Suppressor macrophage (primary cell): Measurements from ENCODE around the gene MAPK6.
A peak's percentile ranks its signal among the peaks of the same experiment; 100 is the strongest.

Experiments used
- DNase-seq, 4 experiments: peaks; one replicate each; pipeline ENCODE4 v3.0.0-alpha.2; 2020 to 2022

MAPK6 gene

DNA sequence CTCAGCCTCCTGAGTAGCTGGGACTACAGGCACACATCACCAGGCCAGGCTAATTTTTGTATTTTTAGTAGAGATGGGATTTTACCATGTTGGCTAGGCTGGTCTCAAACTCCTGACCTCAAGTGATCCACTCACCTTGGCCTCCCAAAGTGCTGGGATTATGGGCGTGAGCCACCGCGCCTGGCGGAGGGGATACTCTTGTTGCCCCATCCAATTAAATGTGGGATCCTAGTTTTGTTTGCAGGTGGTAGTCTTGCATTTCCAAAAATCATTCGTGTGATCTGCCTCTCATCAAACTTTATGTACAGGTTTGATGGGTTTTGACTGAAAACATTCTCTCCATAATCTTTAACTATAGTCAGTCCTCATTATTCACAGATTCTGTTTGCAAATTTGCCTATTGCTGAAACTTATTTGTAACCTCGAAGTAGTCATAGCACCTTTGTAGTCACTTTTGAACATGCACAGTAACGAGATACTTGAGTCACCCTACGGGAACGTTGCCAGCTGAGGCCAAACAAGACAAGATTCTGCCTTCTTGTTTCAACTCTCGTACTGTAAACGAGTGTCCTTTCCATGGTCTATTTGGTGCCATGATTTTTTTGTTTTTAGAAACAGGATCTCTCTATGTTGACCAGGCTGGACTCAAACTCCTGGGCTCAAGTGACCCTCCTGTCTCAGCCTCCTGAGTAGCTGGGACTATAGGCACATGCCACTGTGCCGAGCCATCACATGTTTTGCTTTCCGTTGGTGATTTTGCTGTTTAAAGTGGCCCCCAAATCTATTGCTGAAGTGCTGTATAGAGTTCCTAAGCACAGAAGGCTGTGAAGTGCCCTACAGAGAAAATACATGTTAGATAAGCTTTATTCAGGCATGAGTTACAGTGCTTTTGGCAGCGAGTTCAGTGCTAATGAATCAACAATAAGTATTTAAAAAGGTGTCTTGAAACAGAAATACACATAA, 8.1 kb upstream of the MAPK6 start:
- DNase-seq = peak in 3 of 4 experiments; percentile 26 to 80 (median 26)

DNA sequence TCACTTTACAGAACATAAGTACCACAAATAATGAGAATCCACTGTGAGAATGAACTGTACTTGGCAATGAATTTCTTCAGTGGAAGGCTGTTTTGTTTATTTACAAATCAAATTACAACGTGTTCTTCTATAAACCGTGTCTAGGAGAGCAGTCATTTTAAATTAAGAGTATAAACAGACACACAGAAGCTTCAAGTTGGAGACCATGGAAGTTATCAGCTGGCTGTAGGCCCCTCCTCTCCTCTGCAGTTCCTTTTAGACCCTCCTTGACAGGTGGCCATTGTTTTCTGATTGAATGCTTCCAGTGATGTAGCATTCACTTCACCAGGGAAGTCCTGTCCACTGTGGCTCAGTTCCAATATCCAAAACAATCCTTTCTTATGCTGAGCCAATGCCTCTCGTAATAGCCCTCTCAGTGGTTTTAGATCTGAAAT, 7.3 kb upstream of the MAPK6 start:
- DNase-seq = no peak

DNA sequence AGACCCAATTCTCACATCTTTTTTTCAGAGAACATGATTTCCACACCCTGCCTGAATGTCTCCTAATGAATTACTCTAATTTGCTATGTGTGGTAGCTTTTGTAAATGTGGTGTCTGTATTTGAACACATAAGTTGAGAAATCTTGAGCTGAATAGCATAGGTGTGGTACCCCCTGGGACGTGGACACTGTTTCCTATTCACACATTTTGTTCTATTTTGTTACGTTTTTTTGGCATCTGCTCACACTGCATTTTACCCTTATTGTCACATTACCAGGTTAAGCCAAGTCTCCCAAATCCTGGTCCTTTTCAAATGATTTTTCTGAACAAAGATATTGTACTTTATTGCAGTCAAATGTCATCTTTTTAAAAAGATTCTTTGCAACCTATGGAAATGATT, 6.8 kb upstream of the MAPK6 start:
- DNase-seq = no peak

DNA sequence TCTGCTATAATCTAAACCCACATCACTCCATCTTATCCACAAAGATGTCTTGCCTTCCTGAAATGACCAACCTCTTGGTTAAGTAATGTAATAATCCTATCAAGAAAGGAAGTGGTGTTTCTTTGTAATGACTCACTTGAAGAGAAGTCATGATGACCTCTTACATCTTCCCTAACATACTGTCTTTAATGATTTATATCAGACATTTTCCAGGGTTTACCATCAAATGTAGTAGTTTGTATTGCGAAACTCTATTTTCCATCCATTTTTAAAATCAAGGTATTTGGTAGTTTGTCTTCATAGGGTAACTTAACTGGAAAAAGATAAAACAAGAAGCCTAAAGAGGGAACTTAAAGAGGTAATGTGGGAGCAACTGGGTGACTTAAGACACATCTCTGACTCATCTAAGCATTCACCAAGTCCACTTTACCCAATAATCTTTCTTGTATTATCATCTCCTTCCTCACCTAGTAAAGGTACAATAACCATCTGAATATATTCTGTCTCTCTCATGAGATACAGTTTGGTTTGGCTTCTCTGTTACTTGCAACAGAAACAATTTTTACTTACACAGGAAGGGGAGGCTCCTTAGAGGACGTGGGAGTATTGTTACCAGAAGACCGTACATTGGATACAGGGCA, 5.7 kb upstream of the MAPK6 start:
- peak; percentile 23 to 86 (median 66) for DNase-seq

- DNase-seq = peak in 2 of 4 experiments; percentile 63
These were observed 4.4 kb upstream of the MAPK6 start for GRCh38 chr15:52014616-52015015.

DNA sequence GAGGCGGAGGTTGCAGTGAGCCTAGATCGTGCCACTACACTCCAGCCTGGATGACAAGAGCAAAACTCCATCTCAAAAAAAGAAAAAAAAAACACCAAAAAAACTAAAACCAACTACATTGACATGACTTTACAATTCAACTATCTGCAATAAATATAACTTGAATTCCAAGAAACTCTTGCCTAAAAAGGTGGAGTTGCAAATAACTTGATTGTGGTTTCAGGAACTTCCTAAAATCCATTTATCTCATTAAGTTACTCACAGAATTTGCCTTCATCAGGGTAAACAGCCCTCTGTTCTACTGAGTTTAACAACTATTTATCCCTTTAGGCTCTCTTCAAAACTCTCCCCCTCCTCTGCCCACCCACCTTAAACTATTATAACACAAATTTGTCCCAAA, 2.7 kb upstream of the MAPK6 start:
- DNase-seq = peak in 1 of 4 experiments; percentile 27

DNA sequence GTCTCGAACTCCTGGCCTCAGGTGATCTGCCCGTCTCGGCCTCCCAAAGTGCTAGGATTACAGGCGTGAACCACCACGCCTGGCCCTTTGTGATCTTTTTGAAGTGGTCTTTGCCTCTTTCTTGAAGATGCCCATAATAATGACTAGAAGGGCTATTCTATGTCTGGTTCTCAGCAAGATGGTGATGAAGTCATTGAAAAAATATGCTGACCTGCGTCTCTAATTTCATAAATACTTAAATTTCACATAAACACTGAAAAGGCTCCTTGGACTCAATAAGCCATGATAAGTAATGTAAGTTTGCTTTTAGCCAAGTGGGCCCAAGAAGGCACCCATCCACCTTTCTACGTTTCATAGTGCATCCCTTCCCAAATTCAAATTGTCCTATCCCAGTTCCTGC, 775 bp upstream of the MAPK6 start:
- no peak for DNase-seq

DNA sequence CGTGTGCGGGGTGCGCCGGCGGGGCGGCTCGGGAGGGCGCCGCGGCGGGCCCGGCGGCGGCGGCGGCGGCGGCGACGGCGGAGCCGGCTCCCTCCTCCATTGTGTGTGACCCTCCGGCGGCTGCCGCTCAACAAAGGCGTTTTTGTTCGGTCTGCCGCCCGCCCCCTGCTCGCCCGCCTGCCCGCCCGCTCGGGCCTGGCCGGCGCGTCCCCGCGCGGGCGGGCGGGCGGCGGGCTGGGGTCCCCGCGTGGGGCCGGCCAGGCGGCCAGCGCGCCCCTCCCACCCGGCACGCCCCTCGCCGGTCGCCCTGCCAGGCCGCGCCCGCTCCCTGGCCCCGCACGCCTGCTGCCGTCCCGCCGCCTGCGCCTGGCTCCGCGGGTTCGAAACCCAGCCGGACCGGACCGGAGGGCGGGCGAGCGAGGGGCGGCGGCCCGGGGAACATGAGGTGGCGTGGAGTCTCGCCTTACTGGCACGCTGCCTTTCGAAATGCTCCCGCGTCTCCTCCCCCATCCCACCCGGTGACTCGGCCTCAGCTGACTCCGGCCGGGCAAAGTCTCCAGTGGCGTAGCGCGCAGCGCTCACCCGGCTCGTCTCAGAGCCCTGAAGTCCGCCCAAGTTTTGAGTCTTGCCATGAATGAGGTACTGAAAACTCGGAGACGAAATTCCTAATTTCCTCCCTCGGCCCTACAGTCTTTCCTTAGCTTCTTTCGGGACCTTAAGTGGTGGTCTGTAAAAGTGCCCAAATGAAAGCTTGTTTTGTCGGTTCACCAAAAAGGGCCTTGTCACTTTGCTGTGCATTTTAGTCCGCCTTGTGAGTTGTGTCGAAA, 588 bp downstream of the MAPK6 start:
- DNase-seq = peak; percentile 96 to 98 (median 97)

- DNase-seq = peak in 2 of 4 experiments; percentile 19 to 38
These were observed 1.4 kb downstream of the MAPK6 start for GRCh38 chr15:52020221-52021085.

DNA sequence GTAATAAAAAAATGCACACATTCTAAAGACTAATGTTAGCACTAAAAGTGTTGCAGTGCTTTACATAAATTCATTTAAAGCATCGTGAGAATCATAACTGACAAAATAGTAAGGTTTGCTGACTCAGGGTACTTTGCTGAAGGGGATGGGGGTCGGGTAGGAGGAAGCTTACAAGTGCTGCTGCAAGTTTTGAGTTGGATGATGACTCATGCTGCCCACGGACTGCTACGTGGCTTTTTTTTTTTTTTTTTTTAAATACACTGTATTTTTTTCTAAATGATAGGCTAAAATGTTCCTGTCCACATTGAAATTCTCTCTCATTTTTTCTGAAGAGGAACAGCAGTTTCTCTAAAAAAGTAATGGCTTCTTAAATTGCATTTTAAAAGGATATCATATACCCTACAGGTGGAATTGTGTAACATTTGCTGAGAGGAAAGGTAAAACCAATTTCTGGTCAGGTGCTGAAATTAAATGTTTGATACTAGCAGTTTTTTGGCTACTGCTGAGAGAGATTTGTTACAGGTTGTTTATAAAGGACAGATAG, 2.2 kb downstream of the MAPK6 start:
- DNase-seq = peak; percentile 85 to 95 (median 91)

DNA sequence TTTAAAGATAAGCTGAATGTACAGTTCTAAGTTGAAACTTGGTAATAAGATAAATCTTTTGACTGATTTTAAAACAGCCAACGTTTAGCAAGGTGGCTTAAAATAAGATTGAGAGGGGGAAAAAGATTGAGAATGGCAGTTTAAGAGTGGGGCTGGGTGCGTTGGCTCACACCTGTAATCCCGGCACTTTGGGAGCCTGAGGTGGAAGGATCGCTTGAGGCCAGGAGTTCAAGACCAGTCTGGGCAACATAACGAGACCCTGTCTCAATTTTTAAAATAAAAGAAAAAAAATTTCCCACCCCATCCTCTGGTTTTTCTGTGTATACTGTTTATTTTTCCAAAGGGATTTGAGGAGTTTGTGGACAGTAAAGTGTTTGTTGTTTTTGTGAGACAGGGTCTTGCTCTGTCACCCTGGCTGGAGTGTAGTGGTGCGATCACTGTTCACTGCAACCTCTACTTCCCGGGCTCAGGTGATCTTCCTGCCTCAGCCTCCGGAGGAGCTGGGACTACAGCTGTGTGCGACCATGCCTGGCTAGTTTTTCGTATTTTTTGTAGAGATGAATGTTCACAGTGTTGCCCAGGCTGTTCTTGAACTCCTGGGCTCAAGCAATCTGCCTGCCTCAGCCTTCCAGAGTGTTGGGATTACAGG, 3.0 kb downstream of the MAPK6 start:
- DNase-seq = no peak

DNA sequence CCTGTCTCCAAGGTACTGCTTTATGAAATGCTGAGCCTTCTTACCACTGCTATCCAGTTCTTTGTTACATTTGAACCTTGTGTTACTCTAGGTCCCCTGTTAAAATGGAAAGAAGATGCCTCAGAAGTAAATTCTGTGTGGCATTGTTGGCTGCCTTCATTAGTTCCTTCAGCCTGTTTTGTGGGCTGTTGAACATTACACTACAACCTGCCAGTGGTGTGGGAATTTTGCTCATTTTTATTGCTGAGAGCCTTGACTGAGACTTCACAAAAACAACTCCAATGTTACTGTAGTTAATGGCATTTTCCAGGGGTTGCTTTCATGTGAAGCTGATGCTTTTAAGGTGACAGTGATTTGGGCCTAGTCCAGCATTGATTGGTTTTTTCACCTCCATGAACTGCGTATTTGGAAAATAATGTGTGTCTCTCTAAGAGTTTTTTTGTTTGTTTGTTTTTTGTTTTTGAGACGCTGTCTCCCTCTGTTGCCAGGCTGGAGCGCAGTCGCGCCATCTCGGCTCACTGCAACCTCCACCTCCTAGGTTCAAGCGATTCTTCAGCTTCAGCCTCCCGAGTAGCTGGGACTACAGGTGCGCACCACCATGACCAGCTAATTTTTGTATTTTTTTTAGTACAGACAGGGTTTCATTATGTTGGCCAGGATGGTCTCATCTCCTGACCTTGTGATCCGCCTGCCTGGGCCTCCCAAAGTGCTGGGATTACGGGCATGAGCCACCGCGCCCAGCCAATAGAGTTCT, 4.3 kb downstream of the MAPK6 start:
- no peak for DNase-seq

GRCh38 chr15:52028431-52029093, 9.5 kb downstream of the MAPK6 start:
- DNase-seq = no peak

DNA sequence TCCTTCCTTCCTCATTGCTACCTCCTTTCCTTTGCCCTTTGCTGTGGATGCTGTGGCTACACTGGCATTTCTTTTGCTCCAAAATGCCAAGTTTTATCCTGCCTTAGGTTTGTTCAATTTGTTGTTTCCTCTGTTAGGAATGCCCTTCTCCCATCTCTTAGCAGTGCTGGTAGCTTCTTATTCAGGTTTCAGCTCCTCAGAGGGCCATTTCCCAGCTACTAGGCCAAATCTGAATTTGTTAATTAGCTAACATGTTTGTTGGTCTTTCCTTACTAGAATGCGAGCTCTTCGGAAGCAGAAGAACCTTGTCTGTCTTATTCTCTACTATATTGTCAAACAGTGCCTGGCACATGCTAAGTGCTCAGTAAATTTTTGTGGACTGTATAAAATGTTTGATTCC, 11.0 kb downstream of the MAPK6 start:
- no peak for DNase-seq

GRCh38 chr15:52031556-52031955, 12.5 kb downstream of the MAPK6 start:
- DNase-seq = peak in 3 of 4 experiments; percentile 23 to 42 (median 28)

DNA sequence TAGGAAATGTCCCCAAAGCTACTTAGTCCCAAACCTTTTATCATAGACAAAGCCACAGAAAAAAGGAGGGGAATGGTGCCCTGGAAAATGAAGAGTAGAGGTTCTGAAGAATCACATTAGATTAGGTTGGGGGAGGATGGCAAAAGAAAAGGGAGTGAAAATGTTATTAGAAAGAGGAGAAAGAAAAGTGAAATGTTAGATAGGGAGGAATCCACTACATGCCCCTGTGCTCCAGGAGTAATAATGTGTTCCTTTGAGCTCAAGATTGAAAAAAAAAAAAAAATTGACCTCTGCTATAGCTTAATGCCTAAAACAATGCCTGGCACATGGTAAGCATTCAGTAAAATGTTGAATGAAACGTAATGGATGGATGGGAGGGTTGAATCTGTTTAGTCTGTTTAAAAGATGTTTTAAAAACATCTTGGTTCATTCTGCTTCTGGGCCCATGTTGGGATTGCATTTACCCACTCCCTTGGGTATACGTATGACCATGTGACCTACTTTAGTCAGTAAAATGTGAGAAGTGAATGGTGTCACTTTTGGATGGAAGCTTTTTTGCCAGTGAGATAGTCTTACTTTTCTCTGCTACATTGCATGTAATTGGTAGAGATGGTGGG, 19.0 kb downstream of the MAPK6 start:
- peak in 1 of 4 experiments; percentile 21 for DNase-seq

DNA sequence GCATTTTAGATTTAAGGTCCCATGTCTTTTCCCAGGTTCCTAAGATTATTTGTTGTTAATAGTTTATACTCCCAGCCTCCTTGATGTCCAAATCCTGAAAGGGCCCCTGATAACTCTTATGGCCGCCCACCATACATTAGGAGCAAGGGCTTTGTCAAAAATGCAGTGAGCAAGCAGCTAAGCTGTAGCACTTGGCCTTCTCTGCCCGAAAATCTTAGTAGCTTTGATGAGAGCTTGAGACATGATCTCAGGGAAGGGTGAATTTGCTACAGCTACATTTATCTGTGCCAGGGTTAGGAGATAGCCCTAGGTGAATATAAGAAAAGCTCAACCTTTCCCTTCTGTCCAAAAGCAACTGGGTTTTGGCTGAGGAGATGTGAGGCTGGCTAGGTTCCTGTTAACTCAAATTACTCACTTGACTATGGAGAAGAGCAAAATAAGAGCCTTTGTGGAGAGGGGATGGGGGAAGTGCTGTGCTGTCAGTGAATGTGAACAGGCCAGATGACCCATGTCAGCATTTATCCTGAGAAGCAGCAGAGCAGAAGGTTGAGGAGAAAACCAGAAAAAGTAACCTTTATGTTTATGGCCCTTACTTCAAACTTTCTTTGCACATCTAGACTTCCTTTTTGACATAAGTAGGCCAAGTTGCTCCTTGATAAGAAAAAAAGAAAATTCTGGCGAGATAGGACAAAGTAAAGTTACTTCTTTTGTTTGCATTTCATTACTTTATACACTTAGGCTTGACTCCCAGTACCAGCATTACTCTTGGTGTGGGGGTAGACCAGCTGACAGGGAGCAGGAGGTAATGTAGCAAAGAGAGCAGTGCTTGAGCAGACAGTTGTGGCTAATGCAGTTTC, 21.1 kb downstream of the MAPK6 start:
- peak; percentile 70 to 82 (median 76) for DNase-seq
